GM18861 (cell line): ENCODE results near the gene RASSF7.

ENCODE experiments used
- ATAC-seq: cut with Tn5 transposase; IDR thresholded peaks from one replicate; pipeline ENCODE4 v1.9.1; 2021; ENCODE audit not compliant: unreplicated experiment

RASSF7 gene

GRCh38 chr11:550746-551085 is 10.1 kb upstream of the RASSF7 start:
- ATAC-seq = no peak

DNA sequence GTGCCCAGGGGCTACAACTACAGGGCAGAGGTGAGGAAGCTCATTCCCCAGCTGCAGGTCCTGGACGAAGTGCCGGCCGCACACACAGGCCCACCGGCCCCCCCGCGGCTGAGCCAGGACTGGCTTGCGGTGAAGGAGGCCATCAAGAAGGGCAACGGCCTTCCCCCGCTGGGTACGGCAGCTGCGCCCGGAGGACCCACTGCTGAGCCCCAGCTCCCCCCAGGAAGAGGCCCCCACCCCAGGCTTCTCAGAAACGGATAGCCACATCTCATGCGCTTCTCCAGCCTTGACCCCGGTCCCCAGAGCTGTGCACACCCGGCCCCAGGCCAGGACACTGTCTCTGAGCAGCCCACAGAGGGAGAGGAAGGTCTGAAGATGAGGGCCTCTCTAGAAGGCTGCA is 9.6 kb upstream of the RASSF7 start:
- ATAC-seq = no peak

DNA sequence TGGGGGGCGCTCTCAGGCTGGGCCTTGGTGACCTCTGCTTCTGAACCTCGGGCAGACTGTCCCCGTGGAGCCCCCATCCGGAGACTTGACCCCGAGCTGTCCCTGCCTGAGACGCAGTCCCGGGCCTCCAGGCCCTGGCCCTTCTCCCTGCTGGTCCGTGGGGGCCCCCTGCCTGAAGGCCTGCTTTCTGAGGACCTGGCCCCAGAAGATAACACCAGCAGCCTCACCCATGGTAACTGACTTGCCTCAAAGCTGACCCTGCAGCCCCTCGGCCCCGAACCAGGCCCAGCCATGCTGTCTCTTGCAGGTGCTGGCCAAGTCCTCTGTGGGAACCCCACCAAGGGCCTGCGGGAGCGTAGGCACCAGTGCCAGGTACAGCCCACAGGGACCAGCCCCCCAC is 9.2 kb upstream of the RASSF7 start:
- ATAC-seq = no peak

- ATAC-seq = no peak
Observed at GRCh38 chr11:553083-553987, 7.4 kb upstream of the RASSF7 start.

DNA sequence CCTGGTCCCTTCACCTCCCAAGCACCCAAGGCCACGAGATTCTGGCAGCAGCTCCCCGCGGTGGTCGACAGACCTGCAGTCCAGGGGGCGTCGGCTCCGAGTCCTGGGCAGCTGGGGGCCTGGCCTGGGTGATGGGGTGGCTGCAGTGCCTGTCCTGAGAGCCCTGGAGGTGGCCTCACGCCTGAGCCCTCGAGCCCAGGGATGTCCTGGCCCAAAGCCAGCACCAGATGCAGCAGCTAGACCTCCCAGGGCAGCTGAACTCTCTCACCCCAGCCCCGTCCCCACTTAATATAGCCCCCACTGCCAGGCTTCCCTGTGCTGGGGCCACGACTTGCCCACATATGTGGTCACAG is 6.8 kb upstream of the RASSF7 start:
- no peak for ATAC-seq

DNA sequence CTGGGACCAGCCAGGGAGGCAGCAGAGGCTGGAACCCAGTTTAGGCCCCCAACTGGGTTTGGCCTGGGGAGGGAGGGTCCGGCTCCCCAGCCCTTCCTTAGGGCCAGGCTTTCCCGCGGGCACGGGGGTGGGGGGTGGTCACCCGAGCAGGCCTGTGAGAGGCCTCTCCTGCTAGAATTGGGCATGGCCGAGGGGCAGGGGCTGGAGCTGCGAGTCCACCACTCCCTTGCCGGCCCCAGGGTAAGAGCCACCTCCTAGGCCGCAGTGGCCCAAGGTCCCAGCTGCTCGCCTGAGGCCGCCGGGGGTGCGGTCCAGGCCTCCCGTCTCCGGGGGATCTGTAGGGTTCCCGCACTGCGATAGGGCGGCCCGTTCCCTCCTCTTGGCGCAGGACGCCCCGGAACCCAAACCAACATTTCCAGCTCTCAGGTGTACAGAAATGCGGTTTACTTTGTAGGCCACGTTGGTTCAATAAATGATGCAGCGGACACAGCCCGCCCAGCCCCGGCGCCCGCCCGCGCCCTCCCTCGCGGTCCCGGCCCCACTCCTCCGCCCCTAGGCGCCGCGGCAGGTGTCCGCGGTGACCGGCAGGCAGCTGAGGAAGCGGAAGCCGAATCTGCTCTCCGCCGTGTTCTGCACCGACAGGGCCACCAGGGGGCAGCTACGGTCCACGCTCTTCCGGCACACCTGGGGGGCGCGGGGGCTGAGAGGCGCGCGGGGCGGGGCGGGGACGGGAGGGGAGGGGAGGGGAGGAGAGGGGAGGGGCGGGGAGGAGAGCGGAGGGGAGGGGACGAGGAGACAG is 6.1 kb upstream of the RASSF7 start:
- no peak for ATAC-seq

DNA sequence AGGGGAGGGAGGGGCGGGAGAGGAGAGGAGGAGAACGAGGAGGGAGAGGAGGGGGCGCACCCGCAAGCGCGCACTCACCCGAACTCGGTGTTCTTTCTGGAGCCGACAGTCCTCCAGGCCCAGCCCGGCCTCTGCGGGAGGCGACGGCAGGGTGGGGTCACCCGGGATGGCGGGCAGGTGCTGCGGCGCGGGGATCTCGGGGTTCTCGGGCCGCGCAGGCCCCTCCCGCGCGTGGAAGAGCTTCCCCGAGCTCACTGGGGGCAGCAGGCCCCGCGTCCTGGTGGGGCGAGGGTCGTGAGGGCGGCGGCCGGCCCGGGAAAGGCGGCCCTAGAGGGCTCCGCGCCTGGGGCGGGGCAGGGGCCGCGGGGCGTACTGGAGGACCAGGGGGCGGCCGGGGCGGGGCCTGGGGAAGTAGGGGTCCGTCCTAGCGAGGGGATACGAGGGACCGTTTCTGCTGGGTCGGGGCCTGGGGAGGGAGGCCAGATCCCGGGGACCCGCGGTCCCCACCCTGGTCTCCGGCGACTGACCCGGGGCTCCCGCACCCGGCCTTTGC is 5.5 kb upstream of the RASSF7 start:
- ATAC-seq = no peak

GRCh38 chr11:555780-556661 is 4.7 kb upstream of the RASSF7 start:
- no peak for ATAC-seq

GRCh38 chr11:556662-557256 is 4.0 kb upstream of the RASSF7 start:
- ATAC-seq = no peak

- no peak for ATAC-seq
Observed at GRCh38 chr11:557328-558132, 3.2 kb upstream of the RASSF7 start.

DNA sequence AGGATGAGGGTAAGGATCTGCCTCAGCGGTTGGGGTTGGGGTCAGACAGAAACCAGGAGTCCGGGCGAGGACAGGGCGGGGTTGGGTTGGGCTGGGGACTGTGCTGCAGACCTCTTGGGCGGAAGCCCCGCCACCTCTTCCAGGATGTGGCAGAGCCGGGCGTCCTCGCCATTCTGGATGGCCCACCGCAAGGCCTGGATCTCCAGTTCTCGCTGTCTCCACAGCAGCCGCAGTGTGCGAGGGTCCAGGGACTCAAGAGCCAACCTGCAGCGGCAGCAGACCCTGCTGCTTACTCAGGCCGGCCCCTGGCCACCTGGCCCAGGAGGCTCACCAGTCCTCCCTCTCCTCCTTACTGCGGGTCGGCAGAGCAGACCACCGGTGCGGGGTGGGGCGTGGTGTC is 2.3 kb upstream of the RASSF7 start:
- no peak for ATAC-seq

GRCh38 chr11:559020-559620 is 1.6 kb upstream of the RASSF7 start:
- ATAC-seq = no peak

DNA sequence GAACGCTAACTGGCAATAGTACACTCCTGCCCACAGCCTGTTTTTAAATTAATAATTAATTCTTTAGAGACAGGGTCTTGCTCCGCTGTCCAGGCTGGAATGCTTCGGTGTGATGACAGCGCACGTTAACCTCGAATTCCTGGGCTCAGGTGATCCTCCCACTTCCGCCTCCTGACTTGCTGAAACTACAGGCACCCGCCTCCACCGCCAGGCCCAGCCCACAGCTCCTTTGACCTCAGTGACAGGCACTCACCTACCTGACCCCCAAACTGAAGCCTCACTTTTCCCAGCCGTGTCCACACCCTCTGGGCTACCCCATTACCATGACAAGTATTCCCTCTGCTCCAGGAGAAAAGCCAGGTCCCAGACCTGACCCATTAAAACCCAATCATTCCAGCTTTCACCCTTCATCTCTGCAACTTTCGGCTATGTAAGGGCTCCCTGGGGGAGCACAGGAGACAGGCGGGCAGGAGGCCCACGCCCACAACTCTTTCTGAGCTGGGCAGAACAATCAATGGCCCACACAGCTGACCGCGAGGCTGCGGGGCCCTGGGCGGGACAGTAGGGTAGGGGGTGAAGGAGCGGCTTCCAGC is 962 bp upstream of the RASSF7 start:
- ATAC-seq = no peak

GRCh38 chr11:561148-562003 is 606 bp downstream of the RASSF7 start:
- peak; percentile 21 for ATAC-seq

GRCh38 chr11:562046-562645 is 1.4 kb downstream of the RASSF7 start:
- ATAC-seq = no peak

- no peak for ATAC-seq
Observed at GRCh38 chr11:563066-563811, 2.5 kb downstream of the RASSF7 start.
